CMK (cell line): ENCODE data around the gene CHST6.
"Not testable (repeated sequence)": the region's sequence is repeated elsewhere in the genome, so short reads cannot be mapped to it uniquely, and the experiment has no call there.

Experiments
- DNase-seq: peaks from one replicate; pipeline ENCODE4 v3.0.0-alpha.2; 2010; ENCODE audit warnings: low read depth

The CHST6 gene

DNA sequence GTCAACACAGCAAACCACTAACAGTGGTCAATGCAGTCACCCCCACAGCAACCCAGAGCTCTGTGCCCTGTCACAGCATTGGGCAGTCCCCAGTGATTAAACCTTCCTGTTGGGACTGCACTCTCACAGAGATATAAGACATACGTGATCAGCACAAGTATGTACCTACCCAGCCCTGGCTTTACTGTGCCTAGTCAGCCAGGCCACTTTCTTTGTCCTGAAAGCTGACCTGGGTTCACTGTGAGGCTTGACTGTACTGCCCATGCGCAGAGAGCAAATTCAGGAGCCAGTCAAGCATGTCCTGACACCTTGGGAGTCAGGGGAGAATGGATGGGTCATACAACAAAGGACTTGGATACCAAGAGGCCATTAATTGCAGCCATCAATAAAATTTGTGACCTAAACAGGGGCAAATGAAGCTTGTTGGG is 19.8 kb downstream of the CHST6 start:
- DNase-seq = no peak

GRCh38 chr16:75472908-75473877 is 22.0 kb downstream of the CHST6 start:
- no peak for DNase-seq

- peak; percentile 24 for DNase-seq
These were observed 23.3 kb downstream of the CHST6 start for GRCh38 chr16:75471723-75472633.

DNA sequence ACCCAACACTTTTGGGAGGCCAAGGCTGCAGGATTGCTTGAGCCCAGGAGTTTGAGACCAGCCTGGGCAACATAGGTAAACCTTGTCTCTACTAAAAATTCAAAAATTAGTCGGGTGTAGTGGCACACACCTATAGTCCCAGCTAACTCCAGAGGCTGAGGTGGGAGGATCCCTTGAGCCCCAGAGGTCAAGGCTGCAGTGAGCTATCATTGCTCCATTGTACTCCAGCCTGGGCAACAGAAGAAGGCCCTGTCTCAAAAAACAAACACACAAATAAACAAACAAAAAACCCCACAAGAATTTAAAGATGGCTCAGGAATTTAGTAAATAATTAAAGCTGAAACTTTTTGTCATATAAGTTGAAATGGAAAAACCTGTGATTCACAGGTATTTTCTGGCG is 28.5 kb downstream of the CHST6 start:
- no peak for DNase-seq

DNA sequence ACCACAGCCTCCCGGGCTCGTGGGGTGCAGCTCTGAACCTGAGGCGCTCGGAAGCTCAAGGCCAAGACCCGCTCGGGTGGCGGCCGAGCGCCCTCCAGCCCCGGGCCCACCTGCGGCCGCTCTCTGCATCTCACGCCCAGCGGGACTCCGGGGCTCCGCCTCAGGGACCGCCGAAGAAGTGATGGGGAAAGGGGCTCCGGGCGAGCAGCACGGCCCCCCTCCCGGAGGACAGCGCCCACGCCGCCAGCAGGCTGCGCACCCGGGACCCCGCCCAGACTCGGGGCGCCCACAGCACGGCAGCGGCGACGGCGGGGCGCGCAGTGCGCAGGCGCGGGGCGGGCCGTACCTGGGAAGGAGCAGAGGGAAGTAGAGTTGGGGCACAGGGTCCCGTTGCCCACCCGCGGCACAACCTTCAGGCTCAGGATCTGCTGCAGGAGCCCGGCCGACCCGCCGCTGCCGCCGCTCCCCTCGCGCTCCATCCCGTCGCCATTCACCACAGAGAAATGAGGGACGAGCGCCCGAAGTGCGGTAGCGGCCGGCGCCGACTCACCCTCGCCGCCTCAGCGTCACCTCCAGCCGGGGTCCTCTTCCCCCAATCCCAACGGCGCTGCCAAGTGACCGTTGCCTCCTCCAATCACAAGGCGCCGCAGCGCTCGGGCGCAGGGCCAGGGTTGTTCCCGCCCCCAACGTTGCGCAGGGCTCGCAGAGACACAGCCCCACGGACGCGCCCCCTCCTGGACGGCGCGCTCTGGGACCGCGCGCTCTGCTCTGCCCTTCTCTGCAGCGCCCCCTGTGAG is 30.9 kb downstream of the CHST6 start, which contains the start of gene TMEM170A:
Gene TMEM170A, minus strand, starts transcription at position 568 of the 797 bp plus-strand sequence. Its CDS starts 89 bp downstream, at position 479.
- peak; percentile 95 for DNase-seq

DNA sequence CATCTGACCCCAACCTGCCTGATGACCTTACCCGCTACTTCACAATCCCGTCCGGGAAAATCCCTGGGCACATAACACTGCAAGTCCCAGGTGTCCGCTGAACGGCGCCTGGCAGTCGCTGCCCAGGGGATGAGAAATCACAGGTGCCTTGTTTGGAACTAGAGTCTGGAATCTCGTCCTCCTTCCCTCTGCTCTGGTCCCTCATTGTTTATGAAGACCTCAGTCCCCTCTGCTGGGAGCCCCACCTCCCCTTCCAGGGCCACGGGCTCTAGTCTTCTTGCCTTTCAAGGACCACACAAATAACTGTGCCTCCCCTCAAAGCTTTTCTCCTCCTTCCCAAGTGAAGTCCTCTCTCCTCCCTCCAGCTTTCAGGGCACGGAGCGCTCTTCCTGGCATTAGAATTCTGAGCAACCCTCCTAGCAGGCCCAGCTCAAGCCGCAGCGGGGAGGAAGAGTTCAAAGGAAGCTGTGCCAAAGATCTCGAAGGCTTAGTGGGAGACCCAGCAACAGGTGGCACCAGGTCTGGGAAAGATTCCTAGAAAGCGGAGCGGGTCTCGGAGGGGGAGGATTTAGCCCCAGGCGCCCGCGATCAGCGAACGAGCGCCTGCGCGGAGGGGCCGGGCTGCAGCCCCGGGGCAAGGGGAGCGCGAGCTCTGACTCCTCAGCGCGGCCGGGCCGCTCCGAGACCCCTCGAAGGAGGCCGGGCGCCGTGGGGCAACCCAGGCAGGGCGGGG is 31.7 kb downstream of the CHST6 start:
- peak; percentile 11 for DNase-seq

DNA sequence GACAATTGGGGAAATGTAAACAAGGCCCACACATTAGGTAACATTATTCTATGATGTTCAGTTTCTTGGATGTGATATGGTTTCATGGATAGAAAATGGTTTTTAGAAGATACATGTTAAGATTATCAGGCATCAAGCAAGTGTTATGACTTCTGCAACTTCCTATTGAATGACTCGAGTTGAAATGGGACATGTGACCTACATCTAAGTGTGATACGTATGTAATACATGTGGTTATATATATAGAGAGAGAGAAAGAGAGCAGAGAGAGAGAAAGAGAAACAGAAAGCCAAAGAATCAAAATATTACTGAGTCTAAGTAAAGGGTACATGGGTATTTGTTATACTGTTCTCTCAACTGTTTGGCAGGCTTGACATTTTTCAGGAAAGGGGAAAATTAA is 32.4 kb downstream of the CHST6 start:
- no peak for DNase-seq

GRCh38 chr16:75461575-75461974 is 33.7 kb downstream of the CHST6 start:
- DNase-seq = no peak

GRCh38 chr16:75460446-75460845 is 34.8 kb downstream of the CHST6 start:
- no peak for DNase-seq

DNA sequence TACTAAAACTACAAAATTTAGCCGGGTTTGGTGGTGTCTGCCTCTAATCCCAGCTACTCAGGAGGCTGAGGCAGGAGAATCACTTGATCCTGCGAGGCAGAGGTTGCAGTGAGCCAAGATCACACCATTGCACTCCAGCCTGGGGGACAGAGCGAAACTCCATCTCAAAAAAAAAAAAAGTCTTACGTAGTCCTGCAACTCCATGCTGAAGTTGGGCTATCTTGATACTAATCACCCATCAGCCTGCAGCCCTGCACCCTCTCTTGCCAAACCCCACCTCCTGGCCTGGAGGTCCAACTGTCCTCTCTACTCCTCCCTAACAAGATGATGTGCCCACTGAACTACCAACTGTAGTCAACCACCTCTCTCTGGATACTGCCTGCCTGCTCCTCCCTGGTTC is 35.5 kb downstream of the CHST6 start:
- DNase-seq = no peak

DNA sequence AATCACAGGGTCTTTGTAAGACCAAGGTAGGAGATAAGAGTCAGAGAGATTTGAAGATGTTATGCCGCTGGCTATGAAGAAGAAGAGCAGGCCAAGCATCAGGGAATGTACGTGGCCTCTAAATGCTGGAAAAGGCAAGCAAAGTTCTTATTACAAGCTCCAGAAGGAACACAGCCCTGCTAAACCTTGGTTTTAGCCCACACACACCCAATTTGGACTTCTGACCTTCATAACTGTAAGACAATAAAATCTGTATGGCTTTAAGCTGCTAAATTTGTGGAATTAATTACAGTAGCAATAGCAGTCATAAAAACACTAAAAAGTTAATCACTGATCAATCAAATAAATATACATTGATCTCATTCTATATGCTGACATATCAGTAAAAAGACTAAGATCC is 36.8 kb downstream of the CHST6 start:
- DNase-seq = no peak

DNA sequence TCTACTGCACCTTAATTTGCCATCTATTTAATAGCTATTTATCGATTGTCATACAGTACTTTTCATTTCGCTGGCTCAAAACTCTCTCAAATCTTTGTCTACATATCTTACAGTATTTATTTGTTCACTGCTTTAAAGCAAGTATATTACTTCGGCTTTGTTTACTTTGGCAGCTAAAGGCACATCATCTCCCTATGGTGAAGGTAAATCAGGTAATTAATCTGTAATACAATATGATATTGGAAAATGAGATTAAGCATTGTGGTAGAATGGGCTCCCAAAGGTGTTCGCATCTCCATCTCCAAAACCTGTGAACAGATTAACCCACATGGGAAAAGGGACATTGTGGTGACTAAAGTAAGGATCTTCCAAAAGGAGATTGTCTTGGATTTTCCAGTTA is 37.2 kb downstream of the CHST6 start:
- no peak for DNase-seq

DNA sequence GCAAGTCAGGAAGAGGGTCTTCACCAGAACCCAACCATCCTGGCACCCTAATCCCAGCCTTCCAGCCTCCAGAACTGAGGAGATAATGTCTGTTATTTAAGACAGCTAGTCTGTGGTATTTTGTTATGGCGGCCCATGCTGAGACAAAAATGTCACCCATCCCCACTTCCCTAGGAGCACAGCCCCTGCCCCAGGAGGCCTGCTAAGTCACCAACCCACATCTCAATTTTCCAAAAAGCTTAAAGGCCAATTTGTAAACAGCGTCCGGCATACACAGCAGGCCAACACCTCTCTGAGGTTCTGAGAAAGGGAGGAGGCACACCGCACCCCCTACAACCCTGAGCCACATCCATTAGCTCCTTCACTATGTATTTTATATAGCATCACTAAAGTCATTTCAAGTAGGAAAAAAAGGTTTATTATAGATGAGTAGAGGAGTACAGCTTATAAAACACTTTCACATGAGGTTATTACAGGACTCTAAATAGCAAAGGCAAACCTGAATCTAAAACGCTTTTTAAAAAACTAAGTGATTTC is 37.7 kb downstream of the CHST6 start:
- DNase-seq = no peak

GRCh38 chr16:75456971-75457370 is 38.3 kb downstream of the CHST6 start:
- no peak for DNase-seq

- not testable (repeated sequence) for DNase-seq
These were observed 38.8 kb downstream of the CHST6 start for GRCh38 chr16:75456486-75456885.

DNA sequence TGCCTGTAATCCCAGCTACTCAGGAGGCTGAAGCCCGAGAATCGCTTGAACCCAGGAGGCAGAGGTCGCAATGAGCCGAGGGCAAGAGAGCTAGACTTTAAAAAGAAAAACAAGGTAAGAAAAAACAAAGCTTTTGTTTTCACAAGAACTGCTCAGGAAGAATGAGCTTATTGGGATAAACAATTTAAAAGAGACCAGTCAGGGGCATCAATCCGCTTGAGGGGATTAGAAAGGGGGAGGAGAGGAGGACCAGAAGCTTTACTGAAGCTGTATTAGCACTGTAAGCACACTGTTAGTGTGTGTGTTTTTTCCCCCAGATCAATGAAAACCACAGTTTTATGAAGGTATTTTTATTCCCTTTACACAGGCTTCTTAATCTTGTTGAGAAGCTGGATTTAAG is 39.6 kb downstream of the CHST6 start:
- DNase-seq = no peak

DNA sequence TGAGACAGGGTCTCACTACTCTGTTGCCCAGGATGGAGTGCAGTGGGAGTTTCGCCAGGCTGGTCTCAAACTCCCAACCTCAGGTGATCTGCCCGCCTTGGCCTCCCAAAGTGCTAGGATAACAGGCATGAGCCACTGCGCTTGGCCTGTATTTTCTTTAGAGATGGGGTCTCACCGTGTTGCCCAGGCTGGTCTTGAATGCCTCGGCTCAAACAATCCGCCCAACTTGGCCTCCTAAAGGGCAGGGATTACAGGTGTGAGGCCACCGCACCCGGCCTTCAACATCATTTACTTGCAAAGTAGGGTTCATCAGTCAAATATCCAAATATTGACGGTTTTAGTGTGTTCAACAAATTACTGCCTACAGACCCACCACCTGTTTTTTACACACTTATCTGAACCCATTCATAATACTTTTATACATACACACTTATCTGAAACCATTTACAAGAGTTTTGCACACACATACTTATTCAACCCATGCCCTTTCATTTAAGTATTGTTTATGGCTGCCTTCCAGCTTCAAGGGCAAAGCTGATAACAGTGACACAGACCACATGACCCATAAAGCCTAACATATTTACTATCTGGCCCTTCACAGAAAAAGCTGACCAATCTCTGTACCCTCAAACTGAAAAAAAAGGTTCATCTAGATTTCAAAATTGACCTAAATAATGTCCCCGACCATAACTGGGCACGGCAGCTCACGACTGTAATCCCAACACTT is 42.6 kb downstream of the CHST6 start:
- no peak for DNase-seq

- no peak for DNase-seq
These were observed 48.8 kb downstream of the CHST6 start for GRCh38 chr16:75446416-75446815.

DNA sequence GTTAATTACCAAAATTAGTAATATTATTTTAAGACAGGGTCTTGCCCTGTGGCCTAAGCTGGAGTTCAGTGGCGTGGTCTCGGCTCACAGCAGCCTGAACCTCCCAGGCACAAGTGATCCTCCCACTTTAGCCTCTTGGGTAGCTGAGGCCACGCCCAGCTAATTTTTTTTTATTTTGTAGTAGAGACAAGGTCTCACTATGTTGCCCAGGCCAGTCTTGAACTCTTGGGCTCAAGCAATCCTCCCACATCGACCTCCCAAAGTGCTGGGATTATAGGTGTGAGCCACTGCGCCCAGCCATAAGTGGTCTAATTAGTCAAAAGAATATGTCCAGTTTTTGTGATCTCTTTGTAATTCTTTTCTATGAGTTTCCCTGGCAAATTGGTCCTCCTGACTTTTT is 49.9 kb downstream of the CHST6 start:
- no peak for DNase-seq

GRCh38 chr16:75443298-75443697 is 51.9 kb downstream of the CHST6 start:
- no peak for DNase-seq
